NCI-H1105 (cell line): ENCODE results near the gene PGC.

ENCODE experiments used
- DNase-seq: peaks from one replicate; lab custom pipeline; 2025; lab: John Stamatoyannopoulos, UW

Gene PGC

DNA sequence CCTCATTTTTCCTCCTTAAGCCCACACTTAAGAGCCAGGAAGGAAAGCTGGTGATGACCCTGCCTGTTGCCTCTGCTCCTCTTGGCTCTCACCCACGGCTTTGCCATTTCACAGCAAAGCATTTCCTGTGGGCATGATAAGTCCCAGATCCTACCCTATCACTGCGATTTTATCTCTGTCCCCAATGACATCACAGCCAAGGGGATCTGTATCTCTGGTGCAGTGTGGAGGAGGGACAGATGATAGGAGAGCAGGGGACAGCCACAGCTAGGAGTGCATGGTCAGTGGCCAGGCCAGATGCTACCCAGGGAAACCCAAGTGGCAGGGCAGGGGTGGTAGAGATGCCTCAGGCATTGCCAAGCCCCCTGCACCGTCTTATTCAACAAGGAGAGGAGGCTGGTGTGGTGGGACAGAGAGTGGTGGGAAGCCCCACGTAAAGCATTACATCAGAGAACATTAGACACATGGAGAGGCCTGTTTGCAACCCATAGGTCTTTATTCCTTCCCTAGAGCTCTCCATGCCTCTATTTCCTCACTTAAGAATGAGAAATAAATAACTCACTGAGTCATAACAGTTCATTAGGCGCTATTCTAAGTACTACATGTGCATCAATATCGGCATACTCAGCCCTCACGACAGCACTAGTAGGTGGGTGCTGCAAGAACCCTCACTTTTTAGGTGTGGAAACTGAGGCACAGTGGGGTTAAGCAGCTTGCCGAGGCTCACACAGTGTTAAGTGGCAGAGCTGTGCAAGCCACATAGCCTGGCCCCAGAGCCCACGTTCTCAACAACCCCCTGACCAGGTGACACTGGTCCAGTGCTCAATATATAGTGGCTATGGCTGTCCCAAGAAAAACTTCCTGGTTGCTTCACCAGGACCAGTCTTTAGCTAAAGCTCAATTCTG is 16.4 kb downstream of the PGC start:
- no peak for DNase-seq

DNA sequence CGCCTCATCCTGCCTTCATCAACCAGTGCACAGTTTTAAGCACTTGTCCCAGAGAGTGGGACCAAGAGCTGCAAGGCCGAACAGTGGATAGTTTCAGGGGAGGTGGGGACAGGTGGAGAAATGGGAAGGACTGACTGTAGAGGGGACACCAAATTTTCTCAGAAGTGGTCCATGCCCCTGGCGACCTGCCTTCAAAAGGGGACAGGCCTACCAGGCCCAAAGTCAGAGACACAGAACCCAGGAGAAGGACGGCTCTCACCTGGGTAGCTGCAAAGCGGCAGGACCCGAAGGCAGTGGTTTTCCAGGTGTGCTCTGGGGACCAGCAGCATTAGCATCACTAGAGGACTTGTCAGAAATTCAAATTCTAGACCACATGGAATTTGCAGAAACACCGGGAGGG is 17.6 kb downstream of the PGC start:
- no peak for DNase-seq

DNA sequence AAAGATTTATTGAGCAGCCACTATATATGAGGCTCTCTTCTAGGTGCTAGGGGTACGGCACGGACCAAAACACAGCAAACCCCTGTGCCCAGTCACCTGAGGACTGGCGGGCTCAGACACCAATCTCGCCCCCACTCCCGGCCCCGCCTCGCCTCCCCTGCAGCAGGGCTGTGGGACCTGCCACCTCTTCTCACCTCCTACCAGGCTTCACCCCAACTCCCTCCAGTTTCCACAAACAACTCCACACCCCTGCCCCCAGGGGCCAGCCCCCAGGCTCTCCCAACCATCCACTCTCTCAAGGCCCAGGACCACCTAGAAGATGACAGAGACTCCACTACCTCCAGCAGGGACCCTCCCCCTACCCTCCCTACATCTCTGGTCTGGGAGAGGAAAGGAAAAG is 18.2 kb downstream of the PGC start:
- no peak for DNase-seq

GRCh38 chr6:41728073-41728936 is 18.9 kb downstream of the PGC start:
- DNase-seq: peak; percentile 62

GRCh38 chr6:41727705-41728072 is 19.5 kb downstream of the PGC start:
- DNase-seq: no peak

DNA sequence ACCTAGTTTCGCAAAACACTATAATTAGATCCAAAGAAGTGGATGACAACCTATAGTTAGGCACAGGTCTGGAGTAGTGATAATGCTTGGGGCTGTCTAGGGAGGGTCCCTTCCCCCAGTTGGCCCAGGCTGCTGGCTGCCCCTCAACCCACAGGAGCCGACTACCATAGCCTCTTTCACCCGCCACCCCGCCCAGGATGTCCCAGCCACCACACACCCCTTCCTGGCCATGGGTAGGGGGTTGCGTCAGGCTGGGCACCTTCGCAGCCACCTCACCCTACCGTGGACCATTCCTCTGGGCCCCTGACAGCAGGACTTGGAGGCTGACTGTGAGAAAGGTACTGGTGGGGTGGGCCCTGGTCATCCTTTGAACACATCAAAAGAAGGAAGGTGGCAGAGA is 20.3 kb downstream of the PGC start:
- no peak for DNase-seq

DNA sequence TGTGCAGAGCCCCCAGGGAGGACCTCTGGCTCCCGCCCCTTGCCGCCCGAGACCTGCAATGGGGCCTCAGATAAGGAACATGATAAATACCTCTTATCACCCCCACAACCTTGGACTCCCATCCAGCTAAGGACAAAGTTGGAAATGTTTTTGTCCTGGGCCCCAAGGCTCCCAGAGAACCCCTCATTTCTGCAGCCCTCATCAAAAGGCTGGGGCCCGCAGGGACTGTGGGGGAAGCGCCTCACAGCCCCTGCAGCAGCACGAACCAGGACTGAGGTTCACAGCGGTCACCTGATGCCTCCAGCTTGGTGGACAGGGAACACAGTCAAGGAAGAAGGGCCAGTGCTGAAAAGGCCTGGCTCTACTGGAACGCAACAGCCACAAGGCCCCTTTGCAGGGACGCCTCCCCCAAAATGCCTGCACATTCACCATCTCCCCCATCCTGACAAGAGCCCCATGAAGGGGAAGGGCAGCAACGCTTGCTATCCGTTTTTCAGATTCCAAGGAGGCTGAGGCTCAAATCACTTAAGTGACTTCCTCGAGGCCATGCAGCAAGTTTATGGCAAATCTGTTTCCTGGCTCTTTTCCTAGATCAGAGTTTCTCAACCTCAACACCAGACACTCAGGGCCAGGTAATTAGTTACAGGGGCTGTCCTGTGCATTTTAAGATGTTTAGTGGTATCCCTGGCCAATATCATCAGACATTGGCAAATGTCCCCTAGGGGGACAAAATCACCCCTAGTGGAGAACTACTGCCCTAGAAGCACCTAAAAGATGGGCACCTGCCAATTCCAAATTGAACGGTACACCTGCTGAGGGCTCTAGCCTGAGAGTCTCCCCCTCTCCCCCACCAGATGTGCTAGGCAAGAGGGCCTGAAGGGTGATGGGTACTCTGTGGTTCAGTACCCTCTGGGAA is 22.4 kb downstream of the PGC start:
- DNase-seq: peak; percentile 11

GRCh38 chr6:41724228-41724580 is 23.0 kb downstream of the PGC start:
- DNase-seq: no peak

DNA sequence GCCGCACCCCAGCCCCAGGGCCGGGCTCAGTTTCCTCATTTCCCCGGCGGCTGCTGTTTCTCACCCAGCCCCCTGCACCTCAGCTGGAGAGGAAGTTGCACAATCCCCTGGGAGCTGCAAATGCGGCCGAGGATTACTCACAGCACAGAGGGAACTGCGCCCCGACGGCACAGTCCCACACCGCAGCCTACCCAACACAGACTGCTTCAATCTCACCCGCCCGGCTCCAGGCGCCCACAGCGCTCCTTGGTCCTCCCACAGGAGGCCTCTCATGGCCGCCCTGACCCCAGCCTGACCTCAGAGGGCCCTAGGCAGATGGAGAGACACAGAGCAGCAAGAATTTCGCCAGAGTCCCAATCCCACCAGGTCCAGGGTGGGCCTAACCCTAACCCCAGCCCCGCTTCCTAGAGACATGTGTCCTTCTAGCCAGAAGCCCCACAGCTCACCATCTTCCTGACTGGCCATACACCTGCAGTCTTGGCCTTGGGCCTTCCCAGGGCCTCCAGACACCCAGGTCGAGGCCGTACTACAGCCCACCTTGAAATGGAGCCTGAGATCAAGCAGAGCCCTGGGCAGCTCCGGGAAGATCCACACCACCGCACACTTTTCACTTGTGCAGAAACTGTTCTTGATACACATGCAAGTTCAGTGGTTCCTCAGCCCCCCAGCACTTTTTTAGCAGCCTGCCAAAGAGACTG is 23.5 kb downstream of the PGC start:
- DNase-seq: no peak

DNA sequence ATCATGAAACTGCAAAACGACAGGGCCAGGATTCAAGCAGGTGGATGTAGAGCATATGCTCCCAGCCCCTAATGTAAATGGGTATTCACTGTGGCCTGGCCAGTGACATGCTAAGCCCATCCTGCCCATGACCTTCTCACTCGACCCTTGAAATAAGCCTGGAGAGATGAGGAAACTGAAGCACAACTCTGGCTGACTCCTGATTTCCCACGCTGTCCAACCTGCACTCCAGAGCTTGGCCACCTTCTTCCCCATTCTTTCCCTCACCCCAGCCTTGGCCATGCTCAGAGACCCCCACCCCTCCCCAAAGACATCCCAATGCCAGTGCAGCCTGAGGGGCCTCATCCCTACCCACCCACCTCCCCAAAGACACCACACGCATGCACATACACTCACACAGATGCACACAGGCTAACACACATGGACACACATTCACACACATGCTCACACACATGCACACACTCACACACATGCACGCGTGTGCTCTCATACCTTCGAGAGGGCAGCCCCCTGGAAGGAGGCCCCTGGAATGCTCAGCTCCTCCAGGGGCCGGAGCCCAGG is 24.1 kb downstream of the PGC start:
- DNase-seq: no peak

- DNase-seq: no peak
These were observed 25.8 kb downstream of the PGC start for GRCh38 chr6:41721414-41721813.

- DNase-seq: no peak
These were observed 26.4 kb downstream of the PGC start for GRCh38 chr6:41720783-41721182.

DNA sequence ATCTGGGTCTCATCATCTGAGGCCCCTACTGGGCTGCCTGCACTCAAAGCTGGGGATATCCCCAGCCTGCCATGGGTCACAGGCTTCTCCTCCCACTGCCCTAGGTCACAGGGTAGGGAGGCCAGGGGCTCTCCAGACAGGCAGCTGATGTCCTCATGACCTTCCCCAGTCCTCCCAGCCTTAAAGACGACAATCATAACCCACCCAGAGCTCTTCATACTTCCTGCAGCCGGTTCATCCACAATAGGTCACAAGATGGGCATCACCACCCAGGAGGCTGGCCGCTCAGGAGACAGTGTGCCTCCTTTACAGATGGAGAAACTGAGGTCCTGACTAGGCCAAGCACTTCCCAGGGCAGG is 27.0 kb downstream of the PGC start:
- no peak for DNase-seq

DNA sequence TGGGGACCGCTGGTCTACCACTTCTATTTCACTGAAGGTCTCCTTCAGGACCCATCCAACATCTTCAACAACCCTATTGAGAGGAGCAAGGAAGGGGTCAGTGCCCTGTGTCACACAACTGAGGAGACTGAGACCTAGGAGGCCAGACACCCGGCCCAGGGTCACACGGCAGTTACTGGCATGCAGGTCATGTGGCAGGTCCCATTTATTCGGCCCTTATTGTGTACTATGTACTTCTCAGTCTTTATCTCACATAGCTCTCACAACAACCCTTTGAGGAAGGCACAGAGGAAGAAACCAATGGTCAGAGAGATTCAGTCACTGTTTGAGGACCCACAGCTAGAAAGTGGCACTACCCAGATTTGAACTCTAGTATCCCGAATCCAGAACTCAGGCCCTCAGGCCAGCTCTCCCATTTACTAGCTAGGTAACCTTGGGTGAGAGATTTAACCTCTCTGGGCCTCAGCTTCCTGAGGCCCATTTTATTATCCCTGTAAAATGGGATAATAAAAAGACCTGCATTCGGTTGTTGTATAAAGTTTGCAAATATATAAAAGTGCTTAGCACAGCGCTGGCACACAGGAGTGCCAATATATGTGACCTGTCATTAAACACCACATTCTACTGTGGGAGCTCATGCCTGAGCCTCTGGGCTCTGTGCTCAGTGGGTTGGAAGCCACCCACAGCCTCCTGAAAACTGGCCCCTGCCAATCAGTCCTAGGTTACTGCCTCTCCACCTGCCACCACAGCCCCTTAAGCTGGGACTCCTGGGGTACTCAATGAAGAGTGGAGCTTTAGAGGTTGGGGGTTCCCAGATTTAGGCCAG is 27.5 kb downstream of the PGC start:
- no peak for DNase-seq

GRCh38 chr6:41718828-41719227 is 28.4 kb downstream of the PGC start:
- DNase-seq: no peak

- DNase-seq: no peak
These were observed 29.8 kb downstream of the PGC start for GRCh38 chr6:41717392-41717736.

DNA sequence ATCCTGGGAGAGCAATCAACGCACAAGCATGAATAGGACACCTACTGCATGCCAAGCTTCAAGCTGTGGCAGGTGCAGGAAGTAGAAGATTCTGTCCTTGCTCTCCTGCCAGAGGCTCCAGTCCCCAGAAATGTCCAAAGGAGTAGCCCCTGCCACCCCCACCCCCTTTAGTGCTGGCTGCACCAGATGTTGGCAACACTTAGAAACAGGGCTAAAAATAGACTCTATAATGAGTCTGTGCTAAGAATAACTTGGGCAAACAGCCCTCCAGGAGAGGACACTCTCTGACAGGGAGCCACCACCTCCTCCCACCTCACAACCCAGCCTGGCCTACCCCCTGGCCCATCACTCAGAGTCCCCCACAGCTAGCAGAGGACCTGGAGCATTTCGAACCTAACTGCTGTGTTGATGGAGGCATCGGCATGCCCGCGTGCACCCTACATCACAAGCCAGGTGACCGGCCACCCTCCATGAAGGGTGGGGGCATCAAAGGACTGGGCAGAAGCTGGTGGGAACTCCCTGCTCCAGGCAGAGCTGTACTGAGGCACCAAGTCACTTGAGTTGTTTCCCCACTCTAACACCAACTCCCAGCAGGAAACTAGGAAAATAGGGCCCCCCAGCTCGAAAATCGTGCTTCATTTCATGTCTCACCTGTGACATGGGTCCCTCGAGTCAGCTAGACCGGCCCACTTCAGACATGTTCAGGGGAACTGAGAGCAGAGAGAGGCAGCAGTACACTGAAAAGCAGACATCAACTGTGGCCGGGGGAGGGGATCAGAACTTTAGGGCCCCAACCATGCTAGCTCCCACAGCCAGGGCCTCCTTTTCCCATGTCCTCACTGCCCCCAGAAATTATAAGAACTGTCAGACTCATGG is 30.4 kb downstream of the PGC start:
- DNase-seq: no peak

GRCh38 chr6:41715795-41716515 is 31.2 kb downstream of the PGC start:
- DNase-seq: no peak
